Mammary epithelial cell (primary cell): Measurements from ENCODE around the gene INTS4.

Source experiments
- EZH2 ChIP-seq: IDR thresholded peaks from 2 replicates; pipeline ENCODE4 v1.6.1; 2012; ENCODE audit warnings: low read length, inconsistent platforms, borderline replicate concordance
- TF ChIP-seq, protein P1 (sequence below), 2 donors: IDR thresholded peaks in 1 of 2; conservative IDR thresholded peaks in 1 of 2; 2 replicates each; pipeline ENCODE4 v1.5.1; 2011 to 2012; ENCODE audit warnings: inconsistent platforms in 2 of 2, low read length in 2 of 2, mild to moderate bottlenecking in 2 of 2, control low read depth in 1 of 2, low read depth in 1 of 2; ENCODE audit not compliant: insufficient read depth in 1 of 2; ENCODE audit errors: extremely low read depth in 1 of 2

DNA sequence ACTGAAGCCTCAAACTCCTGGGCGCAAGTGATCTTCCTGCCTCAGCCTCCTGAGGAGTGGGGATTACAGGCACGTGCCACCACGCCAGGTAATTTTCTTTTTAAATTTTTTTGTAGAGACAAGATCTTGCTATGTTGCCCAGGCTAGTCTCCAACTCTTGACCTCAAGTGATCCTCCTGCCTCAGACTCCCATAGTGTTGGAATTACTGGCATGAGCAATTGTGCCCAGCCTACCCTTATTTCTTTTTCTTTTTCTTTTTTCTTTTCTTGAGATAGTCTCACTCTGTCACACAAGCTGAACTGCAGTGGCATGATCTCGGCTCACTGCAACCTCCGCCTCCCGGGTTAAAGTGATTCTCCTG, 109.7 kb downstream of the INTS4 start:
- TF ChIP-seq, protein P1, sequence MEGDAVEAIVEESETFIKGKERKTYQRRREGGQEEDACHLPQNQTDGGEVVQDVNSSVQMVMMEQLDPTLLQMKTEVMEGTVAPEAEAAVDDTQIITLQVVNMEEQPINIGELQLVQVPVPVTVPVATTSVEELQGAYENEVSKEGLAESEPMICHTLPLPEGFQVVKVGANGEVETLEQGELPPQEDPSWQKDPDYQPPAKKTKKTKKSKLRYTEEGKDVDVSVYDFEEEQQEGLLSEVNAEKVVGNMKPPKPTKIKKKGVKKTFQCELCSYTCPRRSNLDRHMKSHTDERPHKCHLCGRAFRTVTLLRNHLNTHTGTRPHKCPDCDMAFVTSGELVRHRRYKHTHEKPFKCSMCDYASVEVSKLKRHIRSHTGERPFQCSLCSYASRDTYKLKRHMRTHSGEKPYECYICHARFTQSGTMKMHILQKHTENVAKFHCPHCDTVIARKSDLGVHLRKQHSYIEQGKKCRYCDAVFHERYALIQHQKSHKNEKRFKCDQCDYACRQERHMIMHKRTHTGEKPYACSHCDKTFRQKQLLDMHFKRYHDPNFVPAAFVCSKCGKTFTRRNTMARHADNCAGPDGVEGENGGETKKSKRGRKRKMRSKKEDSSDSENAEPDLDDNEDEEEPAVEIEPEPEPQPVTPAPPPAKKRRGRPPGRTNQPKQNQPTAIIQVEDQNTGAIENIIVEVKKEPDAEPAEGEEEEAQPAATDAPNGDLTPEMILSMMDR (conservative IDR thresholded peaks at IDR 0.05 in 1 of 2, IDR thresholded peaks at IDR 0.05 in 1 of 2; ENCODE audit: extremely low read depth in 1 of 2, insufficient read depth in 1 of 2, low read depth in 1 of 2, low read length in 2 of 2), result no peak
- TF ChIP-seq EZH2, result no peak
